ENCODE results near the gene TGDS.

GRCh38 chr13:94544922-94545321, 51.0 kb downstream of the TGDS start:
- TF ChIP-seq CTCF (IDR thresholded peaks at IDR 0.05; ENCODE audit: low read length), result no peak
- TF ChIP-seq EZH2 (optimal IDR thresholded peaks at IDR 0.05; ENCODE audit: low read depth, low read length), result no peak
- TF ChIP-seq EZH2phosphoT487 (IDR thresholded peaks at IDR 0.05; ENCODE audit: low read length), result no peak

Data from MM.1S (cell line).